ENCODE data around the gene GPATCH4.
"Not testable (repeated sequence)": the region's sequence is repeated elsewhere in the genome, so short reads cannot be mapped to it uniquely, and the experiment has no call there.

GPATCH4 gene

GRCh38 chr1:156596426-156596825, 4.9 kb downstream of the GPATCH4 start:
- H3K4me3 ChIP-seq (ENCODE audit: low read length): no peak overlapping the region
- TF ChIP-seq ZNF274 (IDR thresholded peaks at IDR 0.05; ENCODE audit: low read depth, low read length): no peak

- TF ChIP-seq ZNF274 (IDR thresholded peaks at IDR 0.05; ENCODE audit: low read depth, low read length): no peak
- no peak overlapping the region for H3K4me3 ChIP-seq (ENCODE audit: low read length)
These were observed 6.3 kb downstream of the GPATCH4 start for GRCh38 chr1:156595016-156595415.

- no peak for TF ChIP-seq ZNF274 (IDR thresholded peaks at IDR 0.05; ENCODE audit: low read depth, low read length)
- H3K4me3 ChIP-seq (ENCODE audit: low read length): no peak overlapping the region
These were observed 7.1 kb downstream of the GPATCH4 start for GRCh38 chr1:156594190-156594589.

GRCh38 chr1:156593661-156593989, 7.7 kb downstream of the GPATCH4 start:
- TF ChIP-seq ZNF274 (IDR thresholded peaks at IDR 0.05; ENCODE audit: low read depth, low read length): no peak
- no peak overlapping the region for H3K4me3 ChIP-seq (ENCODE audit: low read length)

GRCh38 chr1:156592910-156593660, 8.2 kb downstream of the GPATCH4 start:
- no peak for TF ChIP-seq ZNF274 (IDR thresholded peaks at IDR 0.05; ENCODE audit: low read depth, low read length)
- H3K4me3 ChIP-seq (ENCODE audit: low read length): no peak overlapping the region

- TF ChIP-seq ZNF274 (IDR thresholded peaks at IDR 0.05; ENCODE audit: low read depth, low read length): no peak
- H3K4me3 ChIP-seq (ENCODE audit: low read length): peak overlapping the region; percentile 81
These were observed 8.9 kb downstream of the GPATCH4 start for GRCh38 chr1:156592158-156592909.

- no peak for TF ChIP-seq ZNF274 (IDR thresholded peaks at IDR 0.05; ENCODE audit: low read depth, low read length)
These were observed 9.7 kb downstream of the GPATCH4 start, which contains the start of gene NAXE for GRCh38 chr1:156591432-156592157. TSS of gene NAXE (plus strand) at chr1:156591776. CDS start at chr1:156591805, 29 bp downstream.

GRCh38 chr1:156591181-156591431, 10.2 kb downstream of the GPATCH4 start:
- TF ChIP-seq ZNF274 (IDR thresholded peaks at IDR 0.05; ENCODE audit: low read depth, low read length): no peak

More at GRCh38 chr1:156591432-156592157, 9.7 kb downstream of the GPATCH4 start, which contains the start of gene NAXE:
- peak within 1 kb of the TSS; percentile 81 for H3K4me3 ChIP-seq (ENCODE audit: low read length)

GRCh38 chr1:156590326-156591180, 10.7 kb downstream of the GPATCH4 start:
- TF ChIP-seq ZNF274 (IDR thresholded peaks at IDR 0.05; ENCODE audit: low read depth, low read length): no peak
- H3K4me3 ChIP-seq (ENCODE audit: low read length): no peak overlapping the region

More at GRCh38 chr1:156591181-156591431, 10.2 kb downstream of the GPATCH4 start:
- H3K4me3 ChIP-seq (ENCODE audit: low read length): peak overlapping the region; percentile 81

GRCh38 chr1:156589546-156589945, 11.7 kb downstream of the GPATCH4 start:
- H3K4me3 ChIP-seq (ENCODE audit: low read length): no peak overlapping the region
- TF ChIP-seq ZNF274 (IDR thresholded peaks at IDR 0.05; ENCODE audit: low read depth, low read length): no peak

- not testable (repeated sequence) for H3K4me3 ChIP-seq (ENCODE audit: low read length)
These were observed 13.4 kb downstream of the GPATCH4 start for GRCh38 chr1:156587927-156588326.

- TF ChIP-seq ZNF274 (IDR thresholded peaks at IDR 0.05; ENCODE audit: low read depth, low read length): no peak
These were observed 14.3 kb downstream of the GPATCH4 start for GRCh38 chr1:156586892-156587477.

GRCh38 chr1:156586323-156586722, 15.0 kb downstream of the GPATCH4 start:
- no peak overlapping the region for H3K4me3 ChIP-seq (ENCODE audit: low read length)
- no peak for TF ChIP-seq ZNF274 (IDR thresholded peaks at IDR 0.05; ENCODE audit: low read depth, low read length)

More at GRCh38 chr1:156586892-156587477, 14.3 kb downstream of the GPATCH4 start:
- no peak overlapping the region for H3K4me3 ChIP-seq (ENCODE audit: low read length)
